GM12891 (cell line): ENCODE measurements around the gene TENM4.

Experiments used
- POLR2A ChIP-seq: IDR thresholded peaks from 2 replicates; pipeline ENCODE4 v1.6.1; 2011; ENCODE audit warnings: low read depth, low read length, control low read depth
- POLR2AphosphoS5 ChIP-seq: IDR thresholded peaks from 2 replicates; pipeline ENCODE4 v1.6.1; 2011; ENCODE audit warnings: low read depth, low read length, control low read depth

DNA sequence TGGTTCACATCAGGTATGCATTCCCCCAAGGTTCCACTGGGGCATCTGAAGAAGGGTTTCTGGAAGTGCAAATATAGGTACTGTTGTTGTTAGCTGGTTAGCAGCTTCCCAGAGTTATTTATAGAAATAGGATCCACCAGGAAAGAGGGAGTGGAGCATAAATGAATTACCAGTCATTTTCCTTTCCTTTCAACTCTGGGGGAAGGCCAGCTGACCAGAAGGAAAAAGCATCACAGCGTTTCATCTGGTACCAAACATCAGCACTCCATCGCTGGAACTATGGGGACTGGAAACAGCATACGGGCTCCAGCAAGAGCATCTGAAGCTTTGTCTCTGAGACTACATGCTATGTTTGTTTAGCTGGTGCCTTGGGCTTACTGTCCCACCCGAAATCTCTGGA is 487.9 kb downstream of the TENM4 start:
- no peak for TF ChIP-seq POLR2AphosphoS5
- no peak for TF ChIP-seq POLR2A
